HG03196 (cell line): ENCODE results near the gene HPSE2.
A peak's percentile ranks its signal among the peaks of the same experiment; 100 is the strongest.

Source experiments
- ATAC-seq: cut with Tn5 transposase; IDR thresholded peaks from one replicate; pipeline ENCODE4 v1.9.1; 2021; ENCODE audit not compliant: unreplicated experiment

The HPSE2 gene

DNA sequence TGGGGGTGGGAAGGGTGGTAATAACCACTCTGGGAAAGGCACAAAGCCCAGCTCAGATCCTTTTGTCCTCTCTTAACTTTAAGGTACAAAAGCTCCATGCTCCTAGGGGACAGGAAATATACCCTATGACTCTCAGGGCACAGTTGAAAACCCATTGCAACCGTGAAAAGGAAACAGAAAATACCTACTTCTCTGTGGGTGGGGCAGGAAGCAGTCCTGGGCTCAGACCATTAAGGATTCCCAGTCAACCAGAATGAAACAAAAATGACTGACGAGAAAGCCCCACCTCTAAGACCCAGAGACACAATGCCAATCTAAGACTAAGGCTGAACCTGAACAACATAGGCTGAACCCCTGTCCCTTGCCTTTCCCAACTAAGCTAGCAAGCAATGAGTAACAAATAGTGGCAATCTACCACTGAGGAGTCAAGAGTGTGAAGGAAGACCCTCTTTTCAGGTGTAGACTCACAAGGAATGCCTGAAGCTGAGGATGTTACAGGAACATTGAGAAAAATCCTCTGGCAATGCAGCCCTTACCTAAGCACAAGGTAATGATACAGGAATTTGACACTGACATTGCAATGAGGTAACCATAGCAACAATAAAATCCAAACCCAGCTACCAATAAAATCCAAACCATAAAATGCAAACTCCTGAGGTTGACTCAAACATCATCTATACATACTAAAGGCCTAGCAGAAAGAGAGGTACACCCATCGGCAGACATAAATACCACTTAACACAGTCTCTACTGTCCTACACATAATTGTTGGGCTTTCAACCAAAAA lies 380.1 kb downstream of the HPSE2 start:
- ATAC-seq, result peak; percentile 61

DNA sequence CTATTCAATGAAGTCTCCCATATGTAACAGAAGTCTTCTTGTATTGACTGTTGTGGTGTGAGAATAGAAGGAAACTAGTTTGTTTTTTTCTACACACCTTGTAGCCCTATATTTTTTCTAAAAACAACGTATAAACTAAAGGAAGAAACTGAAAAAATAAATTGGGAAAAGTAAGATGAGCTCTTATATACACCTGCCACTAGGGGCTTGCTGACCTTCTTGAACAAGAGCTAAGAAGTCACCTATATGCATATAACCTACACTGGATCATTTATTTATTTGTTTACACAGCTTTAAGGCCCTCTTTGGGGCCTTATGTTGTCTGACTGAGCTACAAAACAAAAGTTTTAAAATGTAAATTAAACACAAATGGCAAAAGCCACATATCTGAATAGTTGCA lies 383.0 kb downstream of the HPSE2 start:
- no peak for ATAC-seq

DNA sequence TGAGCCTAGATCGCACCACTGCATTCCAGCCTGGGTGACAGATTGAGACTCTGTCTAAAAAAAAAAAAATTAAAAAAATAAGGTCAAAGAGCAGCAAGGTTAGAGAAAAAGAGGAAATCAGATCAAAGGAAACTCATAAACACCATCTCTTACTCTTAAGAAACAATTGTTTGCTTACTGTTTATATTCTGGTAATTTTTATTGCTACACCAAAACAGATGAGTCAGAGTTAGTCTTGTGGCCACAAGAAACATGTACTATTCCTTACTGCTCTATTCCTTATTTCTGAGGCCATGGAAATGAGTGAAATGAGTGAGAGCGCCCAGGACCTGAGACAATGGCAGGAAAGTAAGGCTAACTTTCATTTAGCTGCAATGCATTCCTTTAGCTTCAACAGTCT lies 387.3 kb downstream of the HPSE2 start:
- ATAC-seq, result no peak

DNA sequence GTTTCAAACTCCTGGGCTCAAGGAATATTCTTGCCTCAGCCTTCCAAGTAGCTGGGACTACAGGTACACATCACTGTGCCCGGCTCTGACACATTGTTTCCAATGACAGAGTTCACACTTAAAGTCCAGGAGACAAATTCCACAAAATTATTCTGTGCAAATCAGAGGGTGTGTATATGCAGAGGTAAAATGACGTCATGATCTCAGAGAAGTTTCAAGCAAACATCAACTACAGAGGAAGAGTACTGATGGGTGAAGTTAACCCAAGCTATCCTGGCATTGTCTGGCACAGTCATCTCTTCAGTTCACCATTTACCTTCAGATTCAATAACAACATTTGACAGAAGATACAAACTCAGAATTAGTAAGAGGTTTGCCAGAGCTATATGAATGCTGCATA lies 388.9 kb downstream of the HPSE2 start:
- ATAC-seq, result no peak

DNA sequence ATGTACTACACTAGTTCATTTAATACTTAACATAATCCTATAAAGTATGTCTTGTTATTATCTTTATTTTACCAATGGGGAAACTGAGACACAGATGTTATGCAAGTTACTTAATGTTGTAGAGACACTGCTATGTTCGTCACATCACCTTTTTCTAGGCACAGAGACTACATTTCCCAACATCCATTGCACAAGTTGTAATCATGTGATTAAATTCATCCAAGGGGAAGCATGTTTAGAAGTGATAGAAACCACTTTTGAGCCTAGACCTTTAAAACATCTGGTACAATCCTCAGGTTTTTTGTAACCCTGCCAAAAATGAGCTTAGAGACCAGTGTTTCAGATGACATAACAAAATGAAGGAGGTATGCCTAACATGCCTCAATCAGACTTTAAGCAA lies 402.1 kb downstream of the HPSE2 start:
- no peak for ATAC-seq

DNA sequence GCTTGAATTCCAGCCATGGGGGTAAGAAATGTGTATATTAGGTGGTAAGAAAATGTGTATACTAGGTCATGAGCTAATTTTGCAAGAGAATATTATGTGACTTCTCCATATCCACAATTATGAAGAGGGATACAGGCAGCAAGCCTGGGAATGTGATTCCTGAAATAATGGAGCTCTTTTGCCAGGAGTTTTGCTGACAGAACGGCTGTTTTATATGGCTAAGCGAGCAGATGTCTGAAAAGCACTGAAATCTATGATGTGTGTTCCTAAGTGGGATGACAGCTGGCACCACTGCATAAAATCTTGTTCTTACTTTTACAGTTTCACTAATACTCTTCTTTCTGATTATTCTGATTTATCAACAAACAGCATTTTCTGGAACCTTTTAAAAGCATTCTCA lies 402.9 kb downstream of the HPSE2 start:
- ATAC-seq, result no peak

DNA sequence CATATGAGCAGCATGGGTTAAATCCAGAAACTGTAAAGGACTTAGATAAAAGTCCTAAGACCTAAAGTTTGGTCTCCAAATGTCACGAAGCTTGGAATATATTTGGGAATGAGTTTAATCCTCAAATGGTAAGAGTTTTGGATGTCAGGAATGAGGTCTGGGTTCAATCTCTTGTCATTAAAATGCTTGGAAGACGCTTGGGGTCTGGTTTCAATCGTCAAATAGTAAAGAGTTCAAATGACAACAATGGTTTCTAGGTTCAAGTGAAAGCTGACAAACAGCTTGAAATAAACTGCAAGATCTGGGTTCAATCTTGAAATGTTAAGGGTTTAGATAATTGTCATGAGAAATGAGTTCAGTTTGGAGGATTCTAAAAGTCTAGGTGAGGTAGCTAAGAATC lies 403.5 kb downstream of the HPSE2 start:
- ATAC-seq, result no peak

DNA sequence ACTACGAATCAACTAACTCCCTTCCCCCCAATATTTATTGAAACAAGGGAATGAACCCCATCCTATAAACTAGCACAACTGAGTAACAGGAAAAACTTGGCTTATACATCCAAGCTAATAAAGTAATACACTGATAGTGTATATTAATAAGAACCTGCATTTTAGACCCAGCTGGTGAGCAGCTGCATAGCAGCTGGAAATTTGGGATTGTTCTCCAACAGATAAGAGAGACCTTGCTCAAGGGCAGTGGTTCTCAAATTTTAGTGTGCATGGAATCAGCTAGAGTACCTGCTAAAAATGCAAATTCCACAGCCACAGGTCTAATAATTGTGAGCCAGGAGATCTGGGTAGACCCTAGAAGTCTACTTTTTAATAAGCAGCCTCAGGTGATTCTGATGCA lies 404.3 kb downstream of the HPSE2 start:
- no peak for ATAC-seq

DNA sequence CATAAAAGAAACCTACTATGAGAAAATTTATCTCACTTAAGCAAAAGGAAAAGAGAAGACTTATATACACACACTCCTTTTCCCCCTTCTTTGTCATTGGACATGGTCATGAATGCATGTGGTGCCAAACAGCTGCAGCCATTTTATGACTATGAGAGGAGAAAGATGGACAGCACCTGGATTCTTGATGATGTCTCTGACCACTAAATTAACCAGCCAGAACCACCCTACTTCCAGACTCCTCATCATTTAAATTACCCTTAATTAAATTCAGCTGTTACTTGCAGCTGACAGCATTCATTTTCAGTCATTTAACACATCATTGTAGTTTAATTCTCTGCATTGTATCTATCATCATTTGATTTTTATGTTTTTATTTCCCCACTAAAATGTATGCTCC lies 409.9 kb downstream of the HPSE2 start:
- no peak for ATAC-seq

DNA sequence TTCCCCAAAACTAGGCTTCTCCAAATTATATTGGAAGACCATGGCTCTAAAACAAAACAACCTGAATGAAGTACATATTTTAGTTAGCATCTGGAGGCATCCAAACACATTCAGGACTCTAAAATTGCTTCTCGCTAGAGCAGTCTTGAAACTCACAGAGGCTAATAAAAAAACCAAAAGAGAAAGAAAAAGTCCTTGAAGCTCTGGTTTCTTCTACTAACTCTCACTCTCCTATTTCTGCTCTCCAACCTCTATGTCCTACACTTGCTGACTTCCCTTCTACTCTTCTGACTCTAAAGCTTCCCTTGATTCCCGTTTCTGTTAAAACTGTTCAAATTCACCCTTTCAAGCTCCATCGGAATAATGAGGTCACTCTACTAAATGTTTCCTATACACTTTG lies 418.3 kb downstream of the HPSE2 start:
- ATAC-seq, result no peak

DNA sequence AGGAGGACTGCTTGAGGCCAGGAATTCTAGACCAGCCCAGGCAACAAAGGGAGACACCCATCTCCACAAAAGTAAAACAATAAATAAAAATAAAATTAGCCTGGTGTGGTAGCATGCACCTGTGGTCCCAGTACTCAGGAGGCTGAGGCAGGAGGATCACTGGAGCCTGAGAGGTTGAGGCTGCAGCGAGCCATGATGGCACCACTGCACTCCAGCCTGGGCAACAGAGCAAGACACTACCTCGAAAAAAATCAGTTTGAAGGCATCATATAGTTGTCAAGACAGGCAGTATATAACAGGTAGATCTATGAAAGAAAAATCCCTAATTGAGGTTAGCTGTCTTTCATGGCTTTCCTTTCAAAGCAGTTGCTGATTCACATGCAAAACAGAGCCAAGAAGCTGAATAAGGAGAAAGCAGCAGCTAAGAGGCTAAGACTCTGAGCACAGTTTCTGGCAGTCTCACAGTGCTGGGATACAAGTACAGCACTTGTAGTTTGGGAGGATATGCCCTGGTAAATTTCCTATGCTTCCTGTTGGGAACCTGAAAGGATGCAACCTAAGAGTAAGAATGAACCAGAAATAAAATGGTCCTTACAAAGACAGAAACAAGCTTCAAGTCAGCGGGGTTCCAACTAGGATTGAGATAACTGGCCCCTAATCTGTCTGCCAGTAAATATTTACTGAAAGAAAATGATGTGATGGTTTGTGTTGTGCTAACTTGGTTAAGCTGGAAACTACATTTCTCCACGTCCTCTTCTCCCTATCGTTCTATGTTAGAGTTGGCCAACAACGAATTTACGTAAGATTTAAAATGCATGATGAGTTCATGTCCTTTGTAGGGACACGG lies 420.4 kb downstream of the HPSE2 start:
- ATAC-seq, result no peak

DNA sequence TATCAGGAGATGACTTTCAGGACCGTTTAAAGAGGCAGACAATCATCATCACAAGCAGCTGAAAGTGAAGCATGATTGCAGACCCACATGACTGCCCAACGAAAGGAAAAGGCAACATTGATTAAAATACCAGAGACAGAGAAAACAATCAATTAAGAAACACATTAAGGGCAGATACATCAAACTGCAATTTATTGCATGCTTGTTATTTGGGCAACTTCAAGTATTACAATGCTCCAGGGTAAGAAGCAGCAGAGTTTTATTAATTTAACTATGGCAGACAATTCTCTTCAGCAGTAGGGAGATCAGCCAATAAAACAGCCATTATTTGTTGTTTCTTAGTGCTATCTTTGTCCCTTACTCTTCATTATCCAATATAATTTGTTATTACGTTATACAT lies 421.2 kb downstream of the HPSE2 start:
- ATAC-seq, result no peak

DNA sequence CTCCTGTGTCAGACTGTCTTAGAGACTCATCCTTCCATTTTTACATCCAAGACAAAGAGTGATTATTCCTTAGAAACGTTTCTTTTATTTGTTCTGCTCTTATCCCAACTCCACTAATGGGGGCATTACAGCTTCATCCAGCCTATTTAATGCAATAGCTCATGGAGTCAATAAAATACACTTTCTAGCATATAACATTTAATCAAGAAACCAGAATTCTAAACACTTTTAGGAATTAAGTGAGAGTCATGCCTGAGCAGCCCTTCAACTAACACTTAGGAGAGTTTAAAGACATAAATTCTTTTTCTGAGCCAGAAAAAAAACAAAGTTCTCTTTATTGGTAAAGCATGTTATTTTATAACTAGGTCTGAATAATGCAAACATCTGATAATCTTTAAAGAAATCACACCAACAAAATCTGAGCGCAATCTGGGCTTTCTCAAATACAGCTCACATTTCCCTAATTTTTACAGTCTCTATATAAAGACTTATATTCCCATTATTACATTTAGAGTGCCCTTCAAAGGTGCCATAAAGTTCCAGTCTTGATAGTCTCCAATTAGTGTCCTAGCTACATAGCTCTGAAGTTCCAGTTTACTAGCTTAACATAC lies 427.3 kb downstream of the HPSE2 start:
- no peak for ATAC-seq

DNA sequence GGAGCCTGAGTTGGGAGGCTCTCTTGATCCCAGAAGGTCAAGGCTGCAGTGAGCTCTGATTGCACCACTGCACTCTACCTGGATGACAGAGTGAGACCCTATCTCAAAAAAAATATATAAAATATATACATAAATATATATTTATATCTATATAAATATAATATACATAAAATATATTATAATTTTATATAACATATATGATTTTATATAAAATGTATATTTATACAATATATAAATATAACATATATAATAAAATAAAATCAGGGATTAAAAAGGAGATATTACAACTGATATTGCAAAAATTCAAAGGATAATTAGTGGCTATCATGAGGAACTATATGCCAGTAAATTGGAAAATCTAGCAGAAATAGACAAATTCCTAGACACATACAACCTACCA lies 435.4 kb downstream of the HPSE2 start:
- ATAC-seq, result no peak

DNA sequence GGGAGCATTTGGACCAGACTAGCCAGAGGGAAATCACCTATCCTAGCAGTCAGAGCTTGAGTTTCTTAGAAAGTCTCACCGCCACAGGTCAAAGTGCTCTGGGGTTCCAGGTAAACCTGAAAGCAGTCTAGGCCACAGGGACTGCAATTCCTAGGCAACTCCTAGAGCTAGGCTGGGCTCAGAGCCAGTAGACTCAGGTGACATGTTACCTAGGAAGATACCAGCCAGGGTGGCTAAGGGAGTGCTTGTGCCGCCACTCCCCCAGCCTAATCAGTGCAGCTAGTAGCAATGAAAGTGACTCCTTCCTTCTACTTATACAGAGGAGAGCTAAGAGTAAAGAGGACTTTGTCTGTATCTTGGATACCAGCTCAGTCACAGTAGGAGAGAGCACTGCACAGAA lies 440.2 kb downstream of the HPSE2 start:
- no peak for ATAC-seq

DNA sequence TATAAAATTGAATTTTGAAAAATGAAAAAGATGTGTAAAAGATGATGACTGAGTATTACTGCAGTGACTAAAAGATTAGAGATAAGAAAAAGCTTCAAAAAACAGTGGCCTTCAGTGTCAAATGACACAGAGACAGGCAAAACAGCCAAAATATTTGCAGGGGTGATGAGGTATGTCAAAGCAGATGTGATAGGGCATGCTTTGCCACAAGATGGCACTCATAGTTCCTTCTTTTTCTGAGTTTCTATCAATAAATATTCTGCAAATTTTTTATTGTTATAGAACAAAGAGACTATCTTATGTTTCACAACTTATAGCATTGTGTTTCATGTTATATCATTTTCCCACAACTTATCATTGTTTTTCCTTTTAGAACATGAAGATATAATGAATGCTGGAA lies 444.8 kb downstream of the HPSE2 start:
- ATAC-seq, result no peak

DNA sequence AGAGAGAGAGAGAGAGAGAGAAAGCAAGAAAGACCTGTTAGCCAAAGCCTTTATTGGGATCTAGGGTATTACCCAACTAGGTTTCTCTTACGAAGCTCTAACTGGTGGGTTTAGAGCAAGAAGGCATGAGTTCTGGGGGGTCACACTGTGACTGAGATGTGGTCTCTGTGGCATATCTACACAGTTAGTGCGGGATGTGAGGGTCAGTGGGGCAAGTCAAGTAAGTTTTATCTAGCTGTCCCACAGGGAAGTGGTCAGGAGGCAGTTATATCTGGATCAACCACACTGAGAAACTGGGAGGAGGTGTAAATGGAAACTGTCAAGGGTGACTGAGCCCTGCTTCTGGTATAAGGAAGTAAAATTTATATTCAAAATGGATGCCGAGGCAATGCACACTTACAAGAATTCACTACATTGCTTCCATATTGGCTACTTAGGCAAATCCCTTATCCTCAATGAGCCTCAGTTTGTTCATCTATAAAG lies 457.3 kb downstream of the HPSE2 start:
- ATAC-seq, result no peak

DNA sequence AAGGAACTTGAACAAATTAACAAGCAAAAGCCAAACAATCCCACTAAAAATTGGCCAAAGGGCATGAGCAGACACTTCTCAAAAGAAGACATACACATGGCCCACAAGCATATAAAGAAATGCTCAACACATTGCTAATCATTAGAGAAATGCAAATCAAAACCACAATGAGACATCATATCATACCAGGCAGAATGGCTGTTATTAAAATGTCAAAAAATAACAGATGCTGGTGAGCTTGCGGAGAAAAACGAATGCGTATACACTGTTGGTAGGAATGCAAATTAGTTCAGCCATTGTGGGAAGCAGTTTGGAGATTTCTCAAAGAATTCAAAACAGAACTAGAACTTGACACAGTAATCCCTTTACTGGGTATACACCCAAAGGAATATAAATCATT lies 477.2 kb downstream of the HPSE2 start:
- no peak for ATAC-seq

DNA sequence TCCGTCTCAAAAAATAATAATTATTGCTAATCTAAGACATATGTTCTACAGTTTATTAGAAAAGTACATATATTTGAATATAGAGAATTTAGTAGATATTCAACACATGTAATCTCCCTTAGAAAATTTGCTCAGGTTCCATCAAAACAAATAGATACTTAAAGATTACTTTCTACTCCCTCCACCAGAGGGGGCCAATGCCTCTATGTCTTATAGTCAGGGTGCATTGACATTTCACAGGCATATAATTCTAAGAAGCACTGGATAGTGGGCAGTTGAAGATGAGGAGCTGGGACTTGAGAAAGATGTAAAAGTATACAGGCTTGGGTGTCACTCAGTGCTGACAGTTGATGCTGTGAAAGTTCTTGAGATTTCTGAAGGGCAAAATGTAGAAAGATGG lies 487.4 kb downstream of the HPSE2 start:
- no peak for ATAC-seq

DNA sequence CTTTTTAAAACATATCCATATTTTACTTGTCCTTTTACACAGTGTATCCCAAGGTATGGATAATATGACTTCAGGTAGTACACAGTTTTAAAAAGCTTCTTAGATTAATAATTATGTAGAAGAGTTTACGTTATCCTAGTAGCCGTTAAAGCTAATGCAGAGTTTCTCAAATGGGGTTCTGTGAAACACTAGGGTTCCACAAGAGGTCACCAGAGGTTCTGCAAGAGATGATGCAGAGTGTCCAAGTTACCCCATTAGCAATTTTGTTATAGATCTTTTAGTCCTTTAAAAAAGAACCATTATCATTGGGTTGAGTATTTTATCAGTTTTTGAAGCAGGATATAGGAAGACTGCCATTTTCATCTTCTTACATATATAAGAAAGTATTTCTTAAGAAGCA lies 490.0 kb downstream of the HPSE2 start:
- ATAC-seq, result no peak

DNA sequence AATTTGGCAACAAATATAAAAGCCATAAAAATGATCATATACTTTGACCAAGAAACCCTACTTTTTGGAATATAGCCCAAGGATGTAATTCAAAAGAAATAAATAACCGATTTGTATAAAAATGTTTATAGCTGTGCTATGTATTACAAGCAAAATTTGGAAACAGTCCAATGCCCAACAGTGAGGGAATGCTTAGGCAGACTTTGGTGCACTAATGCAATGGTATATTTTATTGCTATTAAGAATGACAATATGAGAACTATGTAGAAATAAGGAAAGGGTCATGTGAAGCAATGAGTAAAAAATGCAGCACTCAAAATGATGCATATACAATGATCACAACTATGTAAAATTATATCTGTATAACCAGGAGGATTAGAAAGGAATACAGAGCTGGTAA lies 515.1 kb downstream of the HPSE2 start:
- ATAC-seq, result no peak

DNA sequence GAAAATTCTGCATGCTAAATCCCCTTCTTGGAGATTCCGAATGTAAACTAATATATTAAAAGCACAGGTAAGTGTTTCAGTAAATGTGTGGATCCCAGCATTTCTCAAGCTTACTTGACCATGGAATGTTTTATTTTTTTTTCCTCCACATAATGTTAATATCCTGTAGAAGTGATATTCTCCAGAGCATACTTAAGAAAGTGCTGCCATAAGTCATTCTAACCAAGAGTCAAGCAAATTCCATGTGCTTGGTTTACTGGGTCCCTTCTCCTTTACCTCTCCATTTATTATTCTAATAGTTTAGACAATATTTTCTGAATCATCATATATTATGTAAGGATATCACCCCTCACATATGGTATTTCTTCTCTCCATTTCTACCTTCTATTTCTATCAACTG lies 522.1 kb downstream of the HPSE2 start:
- ATAC-seq, result no peak
